Brain microvascular endothelial cell (primary cell): Measurements from ENCODE around the gene MICAL2.

Experiments
- DNase-seq: peaks from one replicate; pipeline ENCODE4 v3.0.0-alpha.2; 2020
- H3K27ac ChIP-seq: fragments of 250-450 bp; sonication (Bioruptor Pico); 2 replicates; pipeline ENCODE4 v1.5.1; 2020; ENCODE audit warnings: mild to moderate bottlenecking, moderate library complexity
- H3K27me3 ChIP-seq: fragments of 250-450 bp; sonication (Bioruptor Pico); replicated peaks from 2 replicates; pipeline ENCODE4 v1.5.1; 2020; ENCODE audit warnings: mild to moderate bottlenecking
- H3K36me3 ChIP-seq: fragments of 250-450 bp; sonication (Bioruptor Pico); replicated peaks from 2 replicates; pipeline ENCODE4 v1.5.1; 2020; ENCODE audit warnings: mild to moderate bottlenecking
- H3K4me3 ChIP-seq: 2 replicates; pipeline ENCODE4 v1.5.1; 2011; ENCODE audit warnings: low read depth, mild to moderate bottlenecking, control low read depth, low read length, moderate library complexity
- CTCF ChIP-seq: IDR thresholded peaks from 2 replicates; pipeline ENCODE4 v1.5.1; 2011; ENCODE audit warnings: low read depth, mild to moderate bottlenecking, moderate library complexity, low read length, control low read depth, inconsistent platforms; ENCODE audit errors: missing control alignments
- in situ Hi-C: cut with HindIII; loops from 2 replicates; pipeline ENCODE4 v1.10.0; 2017; ENCODE audit warnings: low sequenced_read_pairs, low pct_ligation_motif_present

Gene MICAL2

GRCh38 chr11:12288931-12289666, 178.7 kb downstream of the MICAL2 start:
- DNase-seq: no peak
- Histone ChIP-seq H3K36me3 (no peaks in the 10 kb centered on the region), H3K4me3 (no peak overlapping the region), H3K27me3 (no peaks in the 10 kb centered on the region), H3K27ac (peak overlapping the region; percentile 99)
- TF ChIP-seq CTCF: peak; percentile 34
- in situ Hi-C loops: no loop called here

GRCh38 chr11:12289667-12290476, 179.5 kb downstream of the MICAL2 start:
- no peak overlapping the region for H3K4me3 ChIP-seq
- no peaks in the 10 kb centered on the region for H3K36me3 ChIP-seq
- H3K27ac ChIP-seq: no peak overlapping the region
- H3K27me3 ChIP-seq: no peaks in the 10 kb centered on the region
- DNase-seq: no peak
- TF ChIP-seq CTCF: no peak
- in situ Hi-C loops: no loop called here

- Histone ChIP-seq H3K27me3 (no peaks in the 10 kb centered on the region), H3K27ac (no peak overlapping the region), H3K4me3 (no peak overlapping the region), H3K36me3 (no peaks in the 10 kb centered on the region)
- DNase-seq: no peak
- in situ Hi-C loops: no loop called here
- no peak for TF ChIP-seq CTCF
Measured at GRCh38 chr11:12290477-12290922, 180.1 kb downstream of the MICAL2 start.

GRCh38 chr11:12291313-12291712, 180.9 kb downstream of the MICAL2 start:
- H3K27ac ChIP-seq: no peak overlapping the region

GRCh38 chr11:12291766-12292165, 181.4 kb downstream of the MICAL2 start:
- in situ Hi-C loops: no loop called here
- TF ChIP-seq CTCF: no peak
- Histone ChIP-seq H3K36me3 (no peaks in the 10 kb centered on the region), H3K27ac (no peak overlapping the region), H3K4me3 (no peak overlapping the region), H3K27me3 (no peaks in the 10 kb centered on the region)
- DNase-seq: no peak

More at GRCh38 chr11:12291313-12291712, 180.9 kb downstream of the MICAL2 start:
- no peak for DNase-seq
- Histone ChIP-seq H3K4me3 (no peak overlapping the region), H3K27me3 (no peaks in the 10 kb centered on the region), H3K36me3 (no peaks in the 10 kb centered on the region)
- in situ Hi-C loops: no loop called here
- TF ChIP-seq CTCF: no peak
